ENCODE results near the gene GABPB2. TPM values are rescaled to one million over a fixed set of nuclear protein-coding genes. Genes with fewer than 3 reads are reported as not detected.

The GABPB2 gene
- total and polyA plus RNA-seq, 2 of the 13 experiments (the other 11 are each of a cell fraction or from before 2014, with no cell fraction given) = 0.09 TPM; not detected in 1

- no peak for TF ChIP-seq IKZF4 (CRISPR knock-in tag; IDR thresholded peaks at IDR 0.05; ENCODE audit: borderline replicate concordance, low read depth, not compliant biosample characterization)
- no peak for TF ChIP-seq MEF2D (CRISPR knock-in tag; IDR thresholded peaks at IDR 0.05)
- TF ChIP-seq RARA (CRISPR knock-in tag; IDR thresholded peaks at IDR 0.05) = peak; percentile 73
- no peak for TF ChIP-seq AKAP8 (CRISPR knock-in tag; IDR thresholded peaks at IDR 0.05)
- peak; percentile 51; the same call in 1 of the 2 replicates for TF ChIP-seq MAX (IDR thresholded peaks at IDR 0.05)
Measured at GRCh38 chr1:151124763-151125403, 54.3 kb downstream of the GABPB2 start (continued).

GRCh38 chr1:151128800-151129199, 58.2 kb downstream of the GABPB2 start:
- Histone ChIP-seq H3K79me2 (ENCODE audit: insufficient read depth, low read length) (no peaks in the 10 kb centered on the region), H3K4me3 (replicated peaks in 1 of 3; ENCODE audit: insufficient read depth in 1 of 3, low read depth in 2 of 3, low read length in 3 of 3) (no peak overlapping the region), H3K27ac (ENCODE audit: extremely low read length, insufficient read depth, low read length) (no peak overlapping the region), H2AFZ (ENCODE audit: low read length) (no peak overlapping the region), H3K27me3 (ENCODE audit: control insufficient read depth in 1 of 2, insufficient read depth in 2 of 2, low read length in 2 of 2) (no peaks in the 10 kb centered on the region), H3K9me3 (ENCODE audit: low read length) (no peaks in the 10 kb centered on the region), H3K9ac (ENCODE audit: insufficient read depth, low read depth, low read length) (no peak overlapping the region), H3K4me2 (ENCODE audit: low read depth, low read length) (no peak overlapping the region), H3K4me1 (ENCODE audit: insufficient read depth, low read length) (peaks cover 20% of the 10 kb centered on the region), H4K20me1 (ENCODE audit: insufficient read depth, low read length) (no peaks in the 10 kb centered on the region), H3K36me3 (replicated peaks in 1 of 2; ENCODE audit: control insufficient read depth in 1 of 2, insufficient read depth in 2 of 2, low read length in 2 of 2) (no peaks in the 10 kb centered on the region)
- no peak for DNase-seq (ENCODE audit: low spot score)
- no TSS peak for BruUV-seq (replicated peaks)
- WGBS (ENCODE audit: low lambda C conversion rate) = 39% methylated on average over 6 of the region's 6 CpGs
- no peak for FAIRE-seq
- ATAC-seq = peak; percentile 62
- POLR2A ChIA-PET = no interaction called here
- intact Hi-C loops (cut with micrococcal nuclease; ENCODE audit: unreplicated experiment) (no loop called here), in situ Hi-C loops (cut with HindIII; ENCODE audit: extremely low pct_ligation_motif_present, low pct_unique_long_range_greater_than_20kb) (no loop called here)
- TF ChIP-seq ZNF446 (CRISPR knock-in tag; IDR thresholded peaks at IDR 0.05) (no peak), THAP8 (CRISPR knock-in tag; IDR thresholded peaks at IDR 0.05; ENCODE audit: borderline replicate concordance) (no peak), HNF1B (CRISPR knock-in tag; IDR thresholded peaks at IDR 0.05) (no peak), NAIF1 (CRISPR knock-in tag; IDR thresholded peaks at IDR 0.05; ENCODE audit: borderline replicate concordance) (no peak), JUND (CRISPR knock-in tag; IDR thresholded peaks at IDR 0.05) (no peak), NFYC (CRISPR knock-in tag; IDR thresholded peaks at IDR 0.05) (no peak), KLF15 (CRISPR knock-in tag; IDR thresholded peaks at IDR 0.05; ENCODE audit: borderline replicate concordance) (no peak), BCL6 (CRISPR knock-in tag; IDR thresholded peaks at IDR 0.05) (no peak), PCBP2 (optimal IDR thresholded peaks at IDR 0.05; ENCODE audit: low read depth, low read length, poor library complexity, severe bottlenecking) (no peak)
- CTCF ChIA-PET (ENCODE audit: low intra/inter-chr PET ratio, low total read pairs) = no interaction called here
